H1 (cell line): ENCODE data around the gene ATP9B. TPM values are rescaled to one million over a fixed set of nuclear protein-coding genes. Genes with fewer than 3 reads are reported as not detected.

ENCODE experiments used
- CTCF ChIA-PET: fragments of 300-600 bp; sonication (Branson Sonifier 250); formaldehyde crosslinking; loops from one replicate; lab custom pipeline; 2021; ENCODE audit not compliant: partially characterized antibody; lab: Charles Lee
- POLR2A ChIA-PET: fragments of 300-600 bp; sonication (Branson Sonifier 250); formaldehyde crosslinking; loops from one replicate; lab custom pipeline; 2021; ENCODE audit warnings: inconsistent platforms; ENCODE audit not compliant: partially characterized antibody; lab: Charles Lee
- DNase-seq, 2 experiments: peaks; one replicate each; pipeline versions ENCODE4 v3.0.0 to v3.0.0-alpha.2; 2010 to 2022; ENCODE audit warnings: low spot score in 2 of 2, low read depth in 1 of 2, mixed read lengths in 1 of 2
- FAIRE-seq: peaks from 2 replicates; lab custom pipeline; 2011; peaks lifted over from hg19 to GRCh38; lab: Jason Lieb, UNC
- H2AFZ ChIP-seq: 2 replicates; pipeline ENCODE4 v1.8.1; 2012; ENCODE audit warnings: low read length, inconsistent platforms
- H2AK5ac ChIP-seq: 2 replicates; pipeline ENCODE4 v1.6.1; 2013; ENCODE audit warnings: low read depth, low read length
- H2BK120ac ChIP-seq: replicated peaks from 2 replicates; pipeline ENCODE3; 2013; ENCODE audit warnings: low read depth, low read length, inconsistent platforms
- H2BK12ac ChIP-seq: 2 replicates; pipeline ENCODE4 v1.6.1; 2013; ENCODE audit warnings: low read depth, low read length
- H2BK15ac ChIP-seq: 2 replicates; pipeline ENCODE4 v1.6.1; 2013; ENCODE audit warnings: low read length
- H2BK20ac ChIP-seq: 2 replicates; pipeline ENCODE4 v1.6.1; 2013; ENCODE audit warnings: low read length
- H2BK5ac ChIP-seq: 2 replicates; pipeline ENCODE4 v1.6.1; 2013; ENCODE audit warnings: low read depth, low read length
- H3K14ac ChIP-seq: 2 replicates; pipeline ENCODE4 v1.6.1; 2013; ENCODE audit warnings: inconsistent platforms; ENCODE audit not compliant: insufficient read length
- H3K18ac ChIP-seq: 2 replicates; pipeline ENCODE4 v1.6.1; 2013; ENCODE audit warnings: low read length; ENCODE audit errors: extremely low read depth
- H3K23ac ChIP-seq: 2 replicates; pipeline ENCODE4 v1.6.1; 2013; ENCODE audit warnings: inconsistent platforms; ENCODE audit not compliant: insufficient read length
- H3K23me2 ChIP-seq: 2 replicates; pipeline ENCODE4 v1.6.1; 2013; ENCODE audit warnings: low read depth, low read length
- H3K27ac ChIP-seq: 2 replicates; pipeline ENCODE4 v1.6.1; 2011; ENCODE audit warnings: low read depth, low read length, inconsistent platforms
- H3K27me3 ChIP-seq, 4 experiments: replicated peaks in 1 of 4; 1 replicate in 1 of 4; 2 replicates in 3 of 4; pipeline versions ENCODE4 v1.6.1 to v1.8.1; 2011 to 2013; ENCODE audit warnings: low read length in 3 of 4, mild to moderate bottlenecking in 3 of 4, inconsistent platforms in 2 of 4, mixed read lengths in 2 of 4, moderate library complexity in 1 of 4; ENCODE audit not compliant: control insufficient read depth in 3 of 4, insufficient read depth in 3 of 4; ENCODE audit errors: extremely low read depth in 1 of 4
- H3K36me3 ChIP-seq, 4 experiments: 2 replicates each; pipeline versions ENCODE4 v1.6.1 to v1.8.1; 2011 to 2013; ENCODE audit warnings: mild to moderate bottlenecking in 4 of 4, low read length in 3 of 4, moderate library complexity in 2 of 4, control low read depth in 1 of 4, inconsistent platforms in 1 of 4; ENCODE audit not compliant: insufficient read depth in 4 of 4, control insufficient read depth in 2 of 4
- H3K4ac ChIP-seq: replicated peaks from 2 replicates; pipeline ENCODE3; 2013; ENCODE audit warnings: low read length, low read depth, mixed read lengths, inconsistent platforms; ENCODE audit not compliant: insufficient read length
- H3K4me1 ChIP-seq, 4 experiments: replicated peaks in 1 of 4; 1 replicate in 1 of 4; 2 replicates in 3 of 4; pipeline versions ENCODE4 v1.6.1 to v1.8.1; 2011 to 2013; ENCODE audit warnings: low read length in 3 of 4, inconsistent platforms in 2 of 4, mixed read lengths in 1 of 4; ENCODE audit not compliant: insufficient read depth in 4 of 4, control insufficient read depth in 3 of 4
- H3K4me2 ChIP-seq, 2 experiments: 2 replicates each; pipeline versions ENCODE4 v1.6.1 to v1.8.1; 2011 to 2013; ENCODE audit warnings: low read depth in 2 of 2, low read length in 2 of 2, control low read depth in 1 of 2, inconsistent platforms in 1 of 2, mild to moderate bottlenecking in 1 of 2; ENCODE audit not compliant: insufficient read depth in 1 of 2
- H3K4me3 ChIP-seq, 4 experiments: fragments of 200-600, 300-600 bp in 1 of 4; sonication (generic), shearing (Covaris generic), sonication (Bioruptor Twin) in 1 of 4; 2 replicates each; pipeline versions ENCODE4 v1.5.1 to v1.8.1; 2011 to 2016; ENCODE audit warnings: low read length in 4 of 4, low read depth in 3 of 4, control low read depth in 2 of 4, inconsistent platforms in 2 of 4, mild to moderate bottlenecking in 2 of 4, mixed read lengths in 1 of 4, moderate library complexity in 1 of 4; ENCODE audit not compliant: insufficient read depth in 2 of 4; ENCODE audit errors: extremely low read depth in 1 of 4
- H3K56ac ChIP-seq: replicated peaks from 2 replicates; pipeline ENCODE3; 2013; ENCODE audit warnings: low read depth, mild to moderate bottlenecking, mixed read lengths, low read length, inconsistent platforms; ENCODE audit not compliant: insufficient read length
- H3K79me1 ChIP-seq: 2 replicates; pipeline ENCODE4 v1.6.1; 2013; ENCODE audit warnings: low read depth, low read length, control low read depth
- H3K79me2 ChIP-seq, 2 experiments: 2 replicates each; pipeline versions ENCODE4 v1.6.1 to v1.8.1; 2012 to 2013; ENCODE audit warnings: low read length in 2 of 2, mild to moderate bottlenecking in 2 of 2, inconsistent platforms in 1 of 2; ENCODE audit not compliant: insufficient read depth in 2 of 2, control insufficient read depth in 1 of 2
- H3K9ac ChIP-seq, 4 experiments: replicated peaks in 1 of 4; 1 replicate in 1 of 4; 2 replicates in 3 of 4; pipeline versions ENCODE4 v1.6.1 to v1.8.1; 2011 to 2013; ENCODE audit warnings: low read depth in 3 of 4, low read length in 3 of 4, control low read depth in 2 of 4, mild to moderate bottlenecking in 2 of 4, moderate library complexity in 2 of 4, inconsistent platforms in 1 of 4; ENCODE audit errors: extremely low read depth in 1 of 4
- H3K9me3 ChIP-seq, 2 experiments: 2 replicates each; pipeline versions ENCODE4 v1.6.1 to v1.8.1; 2012 to 2013; ENCODE audit warnings: mild to moderate bottlenecking in 2 of 2, moderate library complexity in 2 of 2, control low read depth in 1 of 2, inconsistent platforms in 1 of 2, low read depth in 1 of 2, low read length in 1 of 2, mixed read lengths in 1 of 2; ENCODE audit not compliant: insufficient read depth in 2 of 2
- H4K20me1 ChIP-seq, 2 experiments: replicated peaks in 1 of 2; 2 replicates each; pipeline versions ENCODE3 to v1.8.1; 2011 to 2013; ENCODE audit warnings: inconsistent platforms in 2 of 2, low read length in 2 of 2, mild to moderate bottlenecking in 1 of 2; ENCODE audit not compliant: insufficient read depth in 2 of 2, control insufficient read depth in 1 of 2
- H4K5ac ChIP-seq: 2 replicates; pipeline ENCODE4 v1.6.1; 2013; ENCODE audit warnings: low read length, low read depth, mixed read lengths, inconsistent platforms; ENCODE audit not compliant: insufficient read length
- H4K8ac ChIP-seq: 2 replicates; pipeline ENCODE4 v1.8.0; 2013; ENCODE audit warnings: mild to moderate bottlenecking, moderate library complexity, low read length, inconsistent platforms; ENCODE audit not compliant: insufficient read depth; ENCODE audit errors: extremely low read depth
- H4K91ac ChIP-seq: replicated peaks from 2 replicates; pipeline ENCODE3; 2013; ENCODE audit warnings: low read length, mixed read lengths, inconsistent platforms; ENCODE audit not compliant: insufficient read length
- BACH1 ChIP-seq: IDR thresholded peaks from 2 replicates; pipeline ENCODE4 v1.6.1; 2012; ENCODE audit warnings: low read length, improper control_type of control experiment
- HDAC2 ChIP-seq, 2 experiments: fragments of 300-600 bp in 1 of 2; sonication (generic) in 1 of 2; IDR thresholded peaks; 2 replicates each; pipeline ENCODE4 v1.6.1; 2011 to 2012; ENCODE audit warnings: low read depth in 2 of 2, low read length in 2 of 2, mild to moderate bottlenecking in 2 of 2, moderate library complexity in 2 of 2, borderline replicate concordance in 1 of 2, inconsistent platforms in 1 of 2
- RBBP5 ChIP-seq: IDR thresholded peaks from 2 replicates; pipeline ENCODE4 v1.7.1; 2012; ENCODE audit warnings: low read depth, mild to moderate bottlenecking, inconsistent platforms, low read length, moderate library complexity, borderline replicate concordance
- SP2 ChIP-seq: IDR thresholded peaks from 2 replicates; pipeline ENCODE4 v1.6.1; 2012; ENCODE audit warnings: mild to moderate bottlenecking, low read length, inconsistent platforms
- WGBS, 2 experiments: shearing (Covaris generic) in 1 of 2; methylation state at CpG; one replicate each; pipeline versions ENCODE4 v1.1.6 to v1.1.7; 2013 to 2015; ENCODE audit warnings: low lambda C conversion rate in 2 of 2, mixed read lengths in 2 of 2, inconsistent platforms in 1 of 2, low coverage in 1 of 2, missing lambda C conversion rate in 1 of 2; ENCODE audit not compliant: insufficient replicate concordance in 2 of 2, insufficient coverage in 1 of 2, insufficient read length in 1 of 2; ENCODE audit errors: extremely low coverage in 1 of 2, missing lambda C conversion rate in 1 of 2; 5-methylcytosine and 5-hydroxymethylcytosine counted together
- polyA plus RNA-seq, 7 experiments: library from polyadenylated mRNA; depleted of rRNA in 3 of 7; stranded (reverse) in 5 of 7; unstranded in 2 of 7; fragments of >200 nt in 5 of 7; fragments of 200-250 nt in 2 of 7; gene quantifications; 1 replicate in 5 of 7; 2 replicates in 1 of 7; 4 replicates in 1 of 7; pipeline versions ENCODE4 v1.2.1 to v1.2.3, GENCODE V29; 2011 to 2013; ENCODE audit warnings: missing spikeins in 2 of 7, mixed read lengths in 2 of 7
- total RNA-seq: library from RNA; stranded (reverse); fragmentation: NEBNext Ultra II Directional; extraction: Animal tissue kit (Norgen Biotek cat#: 25700); gene quantifications from 2 replicates; pipeline ENCODE4 v1.2.1, GENCODE V29; 2021

ATP9B gene
- total and polyA plus RNA-seq, 2 of the 8 experiments (the other 6 are each of a cell fraction or from before 2014, with no cell fraction given): 15.1 to 21.7 TPM

DNA sequence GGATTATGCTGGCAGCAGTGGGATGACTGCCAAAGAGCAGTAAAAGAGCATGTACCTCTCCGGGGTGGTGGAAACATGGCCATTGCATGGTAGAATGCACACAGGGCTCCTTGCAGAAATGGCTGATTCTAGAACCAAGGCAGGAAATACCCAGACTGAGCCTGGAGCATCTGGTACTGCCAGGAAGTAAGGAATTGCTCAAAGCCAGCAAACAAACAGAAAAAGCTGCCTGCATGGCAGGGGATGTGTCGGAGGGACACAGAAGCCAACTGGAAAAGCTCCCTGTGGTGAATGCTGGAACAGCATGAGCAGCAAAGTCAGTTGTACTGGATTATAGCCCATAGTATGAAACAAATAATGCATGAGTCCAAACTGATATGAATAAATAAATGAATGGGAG lies 248.5 kb downstream of the ATP9B start:
- no peaks in the 10 kb centered on the region for H3K79me2 ChIP-seq
- H3K4ac ChIP-seq: no peak overlapping the region
- no peak overlapping the region for H3K4me2 ChIP-seq
- no peak overlapping the region for H3K18ac ChIP-seq
- H4K5ac ChIP-seq: no peak overlapping the region
- no peak overlapping the region for H3K27ac ChIP-seq
- H3K79me1 ChIP-seq: no peaks in the 10 kb centered on the region
- no peak overlapping the region for H3K56ac ChIP-seq
- no peaks in the 10 kb centered on the region for H3K9me3 ChIP-seq
- H4K8ac ChIP-seq: no peak overlapping the region
- H2BK120ac ChIP-seq: no peak overlapping the region
- H3K4me1 ChIP-seq: no peaks in the 10 kb centered on the region
- H3K4me3 ChIP-seq: no peak overlapping the region
- FAIRE-seq: no peak
- H3K14ac ChIP-seq: no peak overlapping the region
- no peak overlapping the region for H2AFZ ChIP-seq
- ChIA-PET CTCF (no interaction called here), POLR2A (no interaction called here)
- no peak for DNase-seq
- H3K23ac ChIP-seq: no peak overlapping the region
- WGBS, 2 experiments: 93% methylated on average over 2 of the region's 2 CpGs; no CpG with 5 or more reads in 1 of the 2 experiments
- no peaks in the 10 kb centered on the region for H3K36me3 ChIP-seq
- H3K27me3 ChIP-seq: no peaks in the 10 kb centered on the region
- no peak overlapping the region for H2AK5ac ChIP-seq
- no peak overlapping the region for H2BK5ac ChIP-seq
- no peak overlapping the region for H2BK15ac ChIP-seq
- H3K23me2 ChIP-seq: no peaks in the 10 kb centered on the region
- no peak overlapping the region for H2BK12ac ChIP-seq
- H3K9ac ChIP-seq: no peak overlapping the region
- no peaks in the 10 kb centered on the region for H4K20me1 ChIP-seq
- no peak overlapping the region for H4K91ac ChIP-seq
- no peak overlapping the region for H2BK20ac ChIP-seq
- TF ChIP-seq BACH1 (no peak), SP2 (no peak), RBBP5 (no peak), HDAC2 (IDR thresholded peaks at IDR 0.05; ENCODE audit: borderline replicate concordance in 1 of 2, low read depth in 2 of 2, low read length in 2 of 2) (no peak)
